ENCODE data around the gene KDM7A. TPM values are rescaled to one million over a fixed set of nuclear protein-coding genes. Genes with fewer than 3 reads are reported as not detected.

The KDM7A gene
- total and polyA plus RNA-seq, 10 of the 15 experiments (the other 5 are each of a cell fraction or from before 2014, with no cell fraction given): 0.07 to 0.96 (median 0.74) TPM

DNA sequence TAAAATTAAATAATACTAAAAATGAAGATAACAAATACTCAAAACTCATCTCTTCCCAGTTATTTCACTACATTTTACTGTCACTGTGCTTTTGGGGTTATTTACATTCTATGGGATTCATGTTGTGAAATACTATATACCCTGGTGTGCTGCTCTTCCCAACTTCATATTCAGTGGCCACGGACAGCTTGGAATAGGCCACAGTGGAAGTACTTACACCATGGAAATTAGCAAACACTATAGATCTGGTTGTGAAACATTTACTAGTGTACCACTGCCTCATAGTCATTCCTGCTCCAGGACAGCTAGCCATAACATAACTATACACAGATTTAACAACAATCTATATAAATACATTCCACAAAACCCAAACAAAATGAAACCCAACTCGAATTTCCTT lies 21.2 kb upstream of the KDM7A start:
- H4K20me1 ChIP-seq (ENCODE audit: control insufficient read depth, insufficient read depth): no peaks in the 10 kb centered on the region
- no peak for ATAC-seq
- in situ Hi-C loops (cut with MboI) (no loop called here), intact Hi-C loops (cut with micrococcal nuclease; ENCODE audit: unreplicated experiment) (no loop called here)
- CTCF ChIA-PET: interaction anchor here (1.8 kb wide), 1 partner anchor 12 kb away, joined by 6 read pairs; no protein-coding TSS in a partner anchor
- H3K27ac ChIP-seq (ENCODE audit: control insufficient read depth, insufficient read depth): no peak overlapping the region
- H3K4me1 ChIP-seq (ENCODE audit: control insufficient read depth, insufficient read depth, low read length): no peaks in the 10 kb centered on the region
- FAIRE-seq: no peak
- H3K9ac ChIP-seq (ENCODE audit: control insufficient read depth, insufficient read depth, low read length): no peak overlapping the region
- SMC1A ChIA-PET (ENCODE audit: uncharacterized antibody, unreplicated experiment): interaction anchor here (1.0 kb wide), 1 partner anchor 61 kb away, joined by 3 read pairs; no protein-coding TSS in a partner anchor
- TF ChIP-seq, protein P1, sequence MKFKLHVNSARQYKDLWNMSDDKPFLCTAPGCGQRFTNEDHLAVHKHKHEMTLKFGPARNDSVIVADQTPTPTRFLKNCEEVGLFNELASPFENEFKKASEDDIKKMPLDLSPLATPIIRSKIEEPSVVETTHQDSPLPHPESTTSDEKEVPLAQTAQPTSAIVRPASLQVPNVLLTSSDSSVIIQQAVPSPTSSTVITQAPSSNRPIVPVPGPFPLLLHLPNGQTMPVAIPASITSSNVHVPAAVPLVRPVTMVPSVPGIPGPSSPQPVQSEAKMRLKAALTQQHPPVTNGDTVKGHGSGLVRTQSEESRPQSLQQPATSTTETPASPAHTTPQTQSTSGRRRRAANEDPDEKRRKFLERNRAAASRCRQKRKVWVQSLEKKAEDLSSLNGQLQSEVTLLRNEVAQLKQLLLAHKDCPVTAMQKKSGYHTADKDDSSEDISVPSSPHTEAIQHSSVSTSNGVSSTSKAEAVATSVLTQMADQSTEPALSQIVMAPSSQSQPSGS (IDR thresholded peaks at IDR 0.05; ENCODE audit: low read length): no peak
- TF ChIP-seq HDAC6 (IDR thresholded peaks at IDR 0.05; ENCODE audit: unreplicated experiment) (no peak), LARP7 (IDR thresholded peaks at IDR 0.05) (no peak), RAD51 (IDR thresholded peaks at IDR 0.05) (no peak), POLR2AphosphoS2 (IDR thresholded peaks at IDR 0.05; ENCODE audit: low read depth, low read length) (no peak), SUZ12 (IDR thresholded peaks at IDR 0.05; ENCODE audit: unreplicated experiment) (no peak)
- POLR2A ChIA-PET: interaction anchor here (0.5 kb wide), 1 partner anchor 58 kb away, joined by 5 read pairs; no protein-coding TSS in a partner anchor
- peaks cover 0 to 3% of the 10 kb centered on the region in 2 experiments; a peak in 1 of 4 replicates for H3K27me3 ChIP-seq (replicated peaks in 1 of 2; ENCODE audit: control insufficient read depth in 2 of 2, insufficient read depth in 2 of 2, low read length in 1 of 2)
- H3K9me3 ChIP-seq (replicated peaks; ENCODE audit: control insufficient read depth, insufficient read depth, low read length): peaks cover 5% of the 10 kb centered on the region; the same call in 2 of the 3 replicates
- H3K79me2 ChIP-seq (ENCODE audit: control insufficient read depth, insufficient read depth, low read length): no peaks in the 10 kb centered on the region
- no TSS peak for BruUV-seq (replicated peaks)
- no peak overlapping the region for H2AFZ ChIP-seq (ENCODE audit: control insufficient read depth, low read depth, low read length)
- no peaks in the 10 kb centered on the region for H3K36me3 ChIP-seq (ENCODE audit: control insufficient read depth in 2 of 2, insufficient read depth in 2 of 2, low read length in 1 of 2)
- 0% methylated on average over 2 of the region's 2 CpGs for WGBS (ENCODE audit: insufficient coverage, insufficient replicate concordance, low lambda C conversion rate, missing lambda C conversion rate)
- no peak overlapping the region for H3K4me2 ChIP-seq (ENCODE audit: control insufficient read depth, insufficient read depth)
- no peak overlapping the region for H3K4me3 ChIP-seq
- RAD21 ChIA-PET (ENCODE audit: unreplicated experiment): no interaction called here
- no peak for DNase-seq (ENCODE audit: low read depth, low spot score)

All from GM12878 (cell line).